ENCODE measurements around the gene SLC16A7. TPM values are rescaled to one million over a fixed set of nuclear protein-coding genes. Genes with fewer than 3 reads are reported as not detected.

The SLC16A7 gene
- total and polyA plus RNA-seq, 9 of the 15 experiments (the other 6 are each of a cell fraction or from before 2014, with no cell fraction given) = 0.18 TPM; not detected in 8

GRCh38 chr12:59587710-59588109, 8.1 kb upstream of the SLC16A7 start:
- Histone ChIP-seq H2AFZ (ENCODE audit: low read depth, low read length) (no peak overlapping the region), H3K4me1 (replicated peaks in 1 of 2; ENCODE audit: control insufficient read depth in 2 of 2, insufficient read depth in 2 of 2, low read length in 2 of 2) (no peaks in the 10 kb centered on the region), H3K4me2 (ENCODE audit: insufficient read depth, low read length) (no peak overlapping the region), H3K4me3 (no peak overlapping the region), H4K20me1 (replicated peaks; ENCODE audit: control insufficient read depth, insufficient read depth, low read length) (no peaks in the 10 kb centered on the region), H3K9me1 (ENCODE audit: control insufficient read depth, insufficient read depth, low read length) (no peaks in the 10 kb centered on the region), H3K9me3 (replicated peaks; ENCODE audit: control insufficient read depth, insufficient read depth, low read depth, low read length) (no peaks in the 10 kb centered on the region), H3K36me3 (ENCODE audit: control insufficient read depth, insufficient read depth, low read length) (no peaks in the 10 kb centered on the region), H3K9ac (ENCODE audit: insufficient read depth in 1 of 2, low read depth in 2 of 2, low read length in 2 of 2) (no peak overlapping the region), H3K27me3 (ENCODE audit: control insufficient read depth in 2 of 2, insufficient read depth in 2 of 2, low read length in 2 of 2) (no peaks in the 10 kb centered on the region), H3K27ac (ENCODE audit: extremely low read depth, low read depth, low read length) (no peak overlapping the region), H3K79me2 (ENCODE audit: control insufficient read depth, insufficient read depth, low read length) (no peaks in the 10 kb centered on the region)
- no peak for ATAC-seq
- in situ Hi-C loops (cut with MboI) (no loop called here), intact Hi-C loops (cut with micrococcal nuclease) (no loop called here)
- no peak for FAIRE-seq
- BruUV-seq (replicated peaks) = no TSS peak
- no peak for DNase-seq (ENCODE audit: extremely low read depth in 1 of 4, low spot score in 3 of 4)
- CTCF ChIA-PET (ENCODE audit: low intra/inter-chr PET ratio) = no interaction called here
- POLR2A ChIA-PET = no interaction called here
- 0% methylated on average over 1 of the region's 1 CpG for WGBS (ENCODE audit: insufficient coverage, low coverage, missing lambda C conversion rate)
- no peak for TF ChIP-seq NR3C1 (CRISPR knock-in tag; IDR thresholded peaks at IDR 0.05)
- no peak for TF ChIP-seq ZFP1 (CRISPR knock-in tag; IDR thresholded peaks at IDR 0.05)
- no peak for TF ChIP-seq TAF9B (IDR thresholded peaks at IDR 0.05; ENCODE audit: partially characterized antibody)
- no peak for TF ChIP-seq PRMT5 (CRISPR knock-in tag; IDR thresholded peaks at IDR 0.05)
- no peak for TF ChIP-seq E2F5 (CRISPR knock-in tag; IDR thresholded peaks at IDR 0.05)
- TF ChIP-seq SMC3 (conservative IDR thresholded peaks at IDR 0.05; ENCODE audit: insufficient read depth, low read depth, low read length) = no peak
- no peak for TF ChIP-seq GABPB2 (CRISPR knock-in tag; conservative IDR thresholded peaks at IDR 0.05)
- no peak for TF ChIP-seq ESRRA (IDR thresholded peaks at IDR 0.05; ENCODE audit: borderline replicate concordance, low read depth)
- no peak for TF ChIP-seq DIDO1 (tag; IDR thresholded peaks at IDR 0.05; ENCODE audit: low read depth)
- no peak for TF ChIP-seq ZNF197 (CRISPR knock-in tag; IDR thresholded peaks at IDR 0.05; ENCODE audit: low read depth)
- TF ChIP-seq SRSF3 (IDR thresholded peaks at IDR 0.05; ENCODE audit: insufficient read depth, low read length) = no peak
- no peak for TF ChIP-seq XRCC3 (IDR thresholded peaks at IDR 0.05)
- no peak for TF ChIP-seq ZNF436 (CRISPR knock-in tag; IDR thresholded peaks at IDR 0.05)
